ENCODE results near the gene PRR33.

PRR33 gene

GRCh38 chr11:1866226-1866625 lies 25.5 kb downstream of the PRR33 start:
- Histone ChIP-seq H3K27me3 (ENCODE audit: insufficient read depth, low read length, poor library complexity) (no peaks in the 10 kb centered on the region), H4K20me1 (ENCODE audit: insufficient read depth, low read length) (peaks cover 8% of the 10 kb centered on the region; the same call in 1 of the 2 replicates), H3K4me2 (ENCODE audit: insufficient read depth, low read length) (no peak overlapping the region), H3K4me3 (ENCODE audit: low read depth in 1 of 2, low read length in 2 of 2) (no peak overlapping the region), H3K9me3 (ENCODE audit: insufficient read depth, low read length, severe bottlenecking) (no peaks in the 10 kb centered on the region), H3K36me3 (ENCODE audit: insufficient read depth, low read length) (no peaks in the 10 kb centered on the region), H3K4me1 (ENCODE audit: insufficient read depth, low read length) (no peaks in the 10 kb centered on the region), H3K9ac (ENCODE audit: low read depth, low read length) (no peak overlapping the region), H3K27ac (ENCODE audit: low read length) (no peak overlapping the region), H3K79me2 (ENCODE audit: insufficient read depth, low read length) (no peaks in the 10 kb centered on the region), H2AFZ (ENCODE audit: low read depth, low read length) (no peak overlapping the region)
- ATAC-seq (ENCODE audit: insufficient read depth, low read depth) (no peak), DNase-seq (no peak)
- TF ChIP-seq EZH2 (IDR thresholded peaks at IDR 0.05; ENCODE audit: borderline replicate concordance, low read depth, low read length, severe bottlenecking) (no peak), CTCF (IDR thresholded peaks at IDR 0.05; ENCODE audit: borderline replicate concordance, extremely low read depth, low read length, poor library complexity, severe bottlenecking) (no peak)

GRCh38 chr11:1864831-1865665 lies 26.6 kb downstream of the PRR33 start:
- Histone ChIP-seq H3K27ac (ENCODE audit: low read length) (no peak overlapping the region), H2AFZ (ENCODE audit: low read depth, low read length) (no peak overlapping the region), H3K4me3 (ENCODE audit: low read depth in 1 of 2, low read length in 2 of 2) (no peak overlapping the region), H3K9ac (ENCODE audit: low read depth, low read length) (no peak overlapping the region), H3K4me1 (ENCODE audit: insufficient read depth, low read length) (no peaks in the 10 kb centered on the region), H3K79me2 (ENCODE audit: insufficient read depth, low read length) (no peaks in the 10 kb centered on the region), H3K27me3 (ENCODE audit: insufficient read depth, low read length, poor library complexity) (no peaks in the 10 kb centered on the region), H3K36me3 (ENCODE audit: insufficient read depth, low read length) (no peaks in the 10 kb centered on the region), H4K20me1 (ENCODE audit: insufficient read depth, low read length) (peaks cover 8% of the 10 kb centered on the region; the same call in 1 of the 2 replicates), H3K9me3 (ENCODE audit: insufficient read depth, low read length, severe bottlenecking) (no peaks in the 10 kb centered on the region), H3K4me2 (ENCODE audit: insufficient read depth, low read length) (no peak overlapping the region)
- DNase-seq (no peak), ATAC-seq (ENCODE audit: insufficient read depth, low read depth) (no peak)
- no peak for TF ChIP-seq EZH2 (IDR thresholded peaks at IDR 0.05; ENCODE audit: borderline replicate concordance, low read depth, low read length, severe bottlenecking)

- no peaks in the 10 kb centered on the region for H3K36me3 ChIP-seq (ENCODE audit: insufficient read depth, low read length)
- no peak for DNase-seq
- H3K27ac ChIP-seq (ENCODE audit: low read length): no peak overlapping the region
- no peak for ATAC-seq (ENCODE audit: insufficient read depth, low read depth)
- no peaks in the 10 kb centered on the region for H3K4me1 ChIP-seq (ENCODE audit: insufficient read depth, low read length)
- no peak overlapping the region for H3K4me3 ChIP-seq (ENCODE audit: low read depth in 1 of 2, low read length in 2 of 2)
- H3K9ac ChIP-seq (ENCODE audit: low read depth, low read length): no peak overlapping the region
- H3K9me3 ChIP-seq (ENCODE audit: insufficient read depth, low read length, severe bottlenecking): no peaks in the 10 kb centered on the region
- H2AFZ ChIP-seq (ENCODE audit: low read depth, low read length): no peak overlapping the region
- no peak for TF ChIP-seq EZH2 (IDR thresholded peaks at IDR 0.05; ENCODE audit: borderline replicate concordance, low read depth, low read length, severe bottlenecking)
- TF ChIP-seq CTCF (IDR thresholded peaks at IDR 0.05; ENCODE audit: borderline replicate concordance, extremely low read depth, low read length, poor library complexity, severe bottlenecking): no peak
- H3K79me2 ChIP-seq (ENCODE audit: insufficient read depth, low read length): no peaks in the 10 kb centered on the region
- no peak overlapping the region for H3K4me2 ChIP-seq (ENCODE audit: insufficient read depth, low read length)
- peaks cover 8% of the 10 kb centered on the region; the same call in 1 of the 2 replicates for H4K20me1 ChIP-seq (ENCODE audit: insufficient read depth, low read length)
- no peaks in the 10 kb centered on the region for H3K27me3 ChIP-seq (ENCODE audit: insufficient read depth, low read length, poor library complexity)
These were observed 27.5 kb downstream of the PRR33 start for GRCh38 chr11:1864231-1864630.

Measured in DND-41 (cell line).